ENCODE results near the gene MPG.

GRCh38 chr16:58491-59439 lies 19.3 kb upstream of the MPG start:
- no peak for TF ChIP-seq CTCF (conservative IDR thresholded peaks at IDR 0.05; ENCODE audit: low read length)
- TF ChIP-seq EZH2phosphoT487 (IDR thresholded peaks at IDR 0.05; ENCODE audit: borderline replicate concordance, low read depth, low read length) = no peak
